Forelimb muscle (tissue), 1 donor: ENCODE data around the gene COLEC12. TPM values are rescaled to one million over a fixed set of nuclear protein-coding genes. Genes with fewer than 3 reads are reported as not detected.
"Not testable (repeated sequence)": the region's sequence is repeated elsewhere in the genome, so short reads cannot be mapped to it uniquely, and the experiment has no call there.

ENCODE experiments used
- DNase-seq: peaks from one replicate; pipeline ENCODE4 v3.0.0-alpha.2; 2013; ENCODE audit warnings: low read depth
- polyA plus RNA-seq: library from polyadenylated mRNA; unstranded; fragments of 120-200 nt; gene quantifications from one replicate; pipeline ENCODE4 v1.2.1, GENCODE V29; 2013; ENCODE audit not compliant: insufficient read length

Gene COLEC12
- polyA plus RNA-seq, 1 donor, result 38.7 TPM

DNA sequence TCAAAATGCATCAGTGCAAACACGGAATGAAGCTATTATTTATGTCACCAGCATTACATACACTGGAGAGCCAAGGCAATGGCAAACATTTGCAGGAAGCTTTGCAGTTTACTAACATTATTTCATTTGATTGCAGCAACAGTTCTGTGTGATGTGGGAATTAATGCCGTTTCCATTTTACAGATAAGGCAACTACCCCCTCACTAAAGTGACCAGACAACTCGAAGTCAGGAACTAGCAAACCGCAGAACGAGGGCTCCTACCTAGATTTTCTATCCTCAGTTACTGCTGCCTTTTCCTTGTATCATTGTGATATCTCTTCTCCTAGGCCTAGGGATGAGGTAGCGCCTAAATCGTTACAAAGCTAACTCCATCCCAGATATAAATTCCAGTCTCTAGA is 85.5 kb downstream of the COLEC12 start:
- DNase-seq, result no peak

DNA sequence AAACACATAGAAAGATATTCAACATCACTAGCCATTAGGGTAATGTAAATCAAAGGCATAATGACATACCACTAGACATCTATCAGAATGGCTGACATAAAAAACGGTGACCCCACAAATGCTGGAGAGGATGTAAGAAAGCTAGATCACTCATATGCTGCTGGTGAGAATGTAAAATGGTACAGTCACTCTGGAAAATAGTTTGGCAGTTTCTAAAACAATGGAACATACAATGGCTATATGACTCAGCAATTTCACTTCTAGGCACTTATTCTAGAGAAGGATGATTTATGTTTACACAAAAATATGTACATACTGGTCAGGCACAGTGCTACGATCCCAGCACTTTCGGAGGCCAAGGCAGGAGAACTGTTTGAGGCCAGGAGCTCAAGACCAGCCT is 87.3 kb downstream of the COLEC12 start:
- DNase-seq, result no peak

DNA sequence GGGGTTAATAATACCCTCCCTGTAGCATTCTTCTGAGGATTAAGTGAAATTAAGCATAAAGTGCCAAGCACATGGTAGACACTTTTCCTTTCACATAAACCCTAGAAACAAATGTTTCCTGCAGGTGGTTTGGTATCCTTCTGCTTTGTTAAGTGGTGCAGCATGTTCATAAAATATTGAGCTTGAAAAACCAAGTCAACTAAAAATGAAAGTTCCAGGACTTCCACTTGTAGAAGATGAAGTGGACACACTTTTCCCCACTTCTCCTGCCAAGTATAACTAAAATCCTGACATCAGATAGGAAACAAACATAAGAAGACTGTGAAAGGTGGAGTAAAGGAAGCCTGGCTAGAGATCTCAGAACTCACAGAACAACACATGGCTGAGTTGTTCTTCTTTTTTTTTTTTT is 90.5 kb downstream of the COLEC12 start:
- DNase-seq, result no peak

DNA sequence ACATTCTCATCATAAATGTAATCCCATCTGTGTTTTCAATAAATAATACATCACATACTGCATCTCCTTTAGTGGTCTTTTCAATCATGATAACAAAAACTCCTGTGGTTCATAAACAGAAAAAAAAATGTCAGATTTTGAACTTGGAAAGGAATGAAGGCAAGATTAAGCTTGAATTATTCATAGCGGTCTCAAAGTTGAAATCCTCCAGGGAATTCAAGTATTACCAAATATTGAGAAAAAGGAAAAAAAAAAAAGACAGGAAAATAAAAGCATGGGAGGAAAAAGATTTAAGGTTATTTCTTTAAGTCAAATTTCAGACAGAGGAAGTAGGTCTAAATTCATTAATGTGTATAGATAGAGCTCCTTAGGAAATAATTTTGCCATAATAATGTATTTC is 92.1 kb downstream of the COLEC12 start:
- no peak for DNase-seq

DNA sequence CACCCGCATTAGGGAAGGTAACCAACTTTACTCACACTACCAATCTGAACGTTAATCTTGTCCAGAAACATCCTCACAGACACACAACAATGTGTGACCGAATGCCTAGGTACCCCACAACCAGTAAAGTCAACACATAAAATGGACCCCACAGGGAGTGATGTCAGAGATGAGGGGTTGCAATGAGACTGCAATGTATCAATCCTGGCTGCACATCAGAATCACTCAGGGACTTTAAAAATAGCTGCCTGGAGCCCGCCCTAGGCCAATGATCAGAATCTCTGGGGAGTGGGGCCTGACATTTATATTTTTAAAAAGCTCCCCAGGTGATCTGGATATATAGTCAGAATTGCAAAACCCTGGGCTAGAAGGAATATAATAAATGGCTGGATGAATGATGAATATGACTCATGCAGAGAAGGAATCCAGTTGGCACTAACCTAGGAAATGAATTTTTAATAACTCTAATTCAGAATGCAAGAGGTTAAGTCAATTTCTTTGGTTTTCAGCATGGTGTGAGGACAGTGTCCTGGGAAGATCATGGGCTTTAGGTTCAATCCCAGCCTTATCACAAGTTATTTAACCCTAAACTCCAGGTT is 92.8 kb downstream of the COLEC12 start:
- DNase-seq, result no peak

DNA sequence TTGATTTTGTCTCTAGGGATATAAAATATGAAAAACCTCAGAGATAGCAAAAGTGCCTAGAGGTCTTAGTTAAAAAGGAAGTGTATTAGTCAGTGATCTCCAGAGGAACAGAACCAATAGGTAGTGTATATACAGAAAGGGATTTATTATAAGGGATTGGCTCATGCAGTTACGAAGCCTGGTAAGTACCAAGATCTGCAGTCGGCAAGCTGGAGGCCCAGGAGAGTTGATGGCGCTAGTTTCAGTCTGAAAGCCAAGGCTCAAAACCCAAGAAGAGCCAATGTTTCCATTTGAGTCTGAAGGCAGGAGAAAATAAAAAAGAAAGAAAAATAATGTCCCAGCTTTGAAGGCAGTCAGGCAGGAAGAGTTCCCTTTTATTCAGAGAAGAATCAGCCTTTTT is 93.3 kb downstream of the COLEC12 start:
- no peak for DNase-seq

DNA sequence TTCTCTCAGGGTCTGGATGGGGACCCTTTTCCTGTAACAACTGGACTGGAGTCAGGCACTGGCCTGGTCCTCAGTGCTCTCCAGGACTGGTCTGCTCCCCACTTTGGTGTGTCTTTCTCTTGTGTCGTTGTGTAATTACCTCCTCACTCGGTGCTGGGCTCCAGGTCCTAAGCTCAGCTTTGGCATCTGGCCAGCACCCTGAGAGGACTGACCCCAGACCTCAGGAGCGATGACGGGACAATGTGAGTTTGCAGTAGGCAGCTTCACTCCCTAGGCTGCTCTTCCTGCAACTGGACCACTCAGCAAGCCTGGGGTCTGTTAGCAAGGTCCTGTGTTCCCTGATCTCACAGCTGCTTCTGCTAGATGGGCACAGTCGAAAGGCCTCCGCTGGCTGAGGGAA is 93.8 kb downstream of the COLEC12 start:
- no peak for DNase-seq

DNA sequence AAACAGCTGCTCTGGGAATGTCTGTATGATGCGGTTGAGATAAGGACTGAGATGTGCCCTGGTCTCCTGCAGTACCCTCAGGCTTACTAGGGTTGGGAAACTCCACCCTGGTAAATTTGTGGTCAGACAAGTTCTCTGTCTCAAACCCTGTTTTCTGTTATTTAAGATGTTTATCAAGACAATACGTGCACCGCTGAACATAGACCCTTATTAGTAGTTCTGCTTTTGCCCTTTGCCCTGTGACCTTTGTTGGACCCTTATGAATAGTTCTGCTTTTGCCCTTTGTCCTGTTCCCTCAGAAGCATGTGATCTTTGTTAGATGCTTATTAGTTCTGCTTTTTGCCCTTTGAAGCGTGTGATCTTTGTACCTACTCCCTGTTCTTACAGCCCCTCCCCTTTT is 95.5 kb downstream of the COLEC12 start:
- DNase-seq, result not testable (repeated sequence)

DNA sequence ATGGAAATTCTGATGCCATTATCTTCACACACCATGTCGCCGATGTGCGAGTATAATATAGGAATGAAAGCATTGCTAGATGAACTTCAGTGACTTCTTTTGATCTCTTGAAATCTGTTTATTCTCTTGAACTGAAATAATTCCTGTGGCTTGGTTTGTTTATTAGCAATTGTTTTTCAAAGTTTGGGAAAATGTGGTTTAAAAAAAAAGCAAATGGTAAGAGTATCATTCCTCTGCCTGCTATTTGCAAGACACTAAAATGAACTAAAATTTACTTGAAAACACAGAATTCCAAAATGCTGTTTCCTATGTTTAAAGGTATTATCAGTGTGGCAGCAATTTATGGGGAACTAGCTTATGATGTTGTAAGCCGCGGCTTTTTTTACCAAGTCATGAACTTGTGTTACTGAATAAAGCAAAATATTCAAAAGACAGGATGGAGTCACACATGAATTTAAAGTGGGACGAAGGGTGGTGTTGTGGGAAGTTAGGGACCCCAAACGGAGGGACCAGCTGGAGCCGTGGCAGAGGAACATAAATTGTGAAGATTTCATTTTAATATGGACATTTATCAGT is 96.4 kb downstream of the COLEC12 start:
- DNase-seq, result no peak

DNA sequence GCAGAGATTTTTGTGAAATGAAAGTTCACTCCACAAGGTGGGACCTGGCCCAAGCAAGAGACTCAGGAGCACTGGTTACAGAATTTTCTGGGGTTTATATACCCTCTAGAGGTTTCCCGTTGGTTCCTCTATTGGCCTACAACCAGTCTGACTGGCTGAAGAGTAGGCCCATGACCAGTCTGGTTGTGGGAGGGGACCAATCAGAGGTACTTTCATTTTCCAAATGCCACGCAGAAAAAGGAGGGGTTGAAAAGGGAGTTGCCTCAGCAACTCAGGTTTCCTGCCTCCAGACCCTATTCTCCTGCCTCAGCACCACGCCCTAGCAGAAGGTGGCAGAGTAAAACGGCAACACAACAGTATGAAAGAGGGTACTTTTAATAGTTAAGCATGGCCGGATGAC is 98.4 kb downstream of the COLEC12 start:
- no peak for DNase-seq

DNA sequence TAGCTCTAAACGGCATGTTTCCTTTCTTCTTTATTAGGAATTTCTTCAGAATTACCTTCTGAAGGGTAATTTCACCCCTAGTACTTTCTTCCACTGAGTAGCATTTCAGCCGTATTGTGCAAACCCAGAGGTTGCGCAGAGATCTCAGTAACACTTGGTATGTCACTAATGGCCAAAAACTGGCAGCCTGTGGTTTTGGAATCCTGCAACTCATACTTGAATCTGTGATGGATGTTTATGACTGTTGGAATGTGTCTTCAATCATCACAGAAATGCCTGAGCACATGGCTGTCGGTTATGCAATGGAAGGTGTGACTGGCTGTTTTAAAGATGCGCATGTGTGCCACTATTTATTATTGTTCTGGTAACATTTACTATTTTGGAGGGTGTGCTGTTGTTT is 100.0 kb downstream of the COLEC12 start:
- DNase-seq, result no peak

DNA sequence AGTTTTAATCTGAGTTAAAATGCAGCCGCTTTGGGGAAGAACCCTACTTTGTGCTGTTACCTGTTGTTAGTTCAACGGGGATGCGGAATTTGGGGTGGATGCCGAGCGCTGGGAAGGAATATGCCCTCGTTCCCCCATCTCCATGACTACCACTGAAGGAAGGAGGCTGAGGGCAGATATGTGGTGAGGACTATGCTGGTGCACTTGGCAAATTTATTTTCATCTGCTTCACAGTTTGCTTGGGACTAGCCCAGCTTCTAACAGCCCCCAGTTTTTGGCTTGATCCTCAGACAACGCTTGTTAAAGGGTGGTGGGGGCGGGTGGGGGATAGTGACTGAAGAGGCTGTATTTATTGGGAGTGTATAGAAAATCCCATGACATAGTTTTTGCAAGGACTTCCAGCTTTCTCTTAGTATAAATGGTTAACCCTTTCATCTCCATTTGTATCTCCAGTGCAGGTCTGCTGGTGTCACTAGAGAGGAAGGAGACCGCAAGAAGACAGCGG is 100.8 kb downstream of the COLEC12 start:
- no peak for DNase-seq

DNA sequence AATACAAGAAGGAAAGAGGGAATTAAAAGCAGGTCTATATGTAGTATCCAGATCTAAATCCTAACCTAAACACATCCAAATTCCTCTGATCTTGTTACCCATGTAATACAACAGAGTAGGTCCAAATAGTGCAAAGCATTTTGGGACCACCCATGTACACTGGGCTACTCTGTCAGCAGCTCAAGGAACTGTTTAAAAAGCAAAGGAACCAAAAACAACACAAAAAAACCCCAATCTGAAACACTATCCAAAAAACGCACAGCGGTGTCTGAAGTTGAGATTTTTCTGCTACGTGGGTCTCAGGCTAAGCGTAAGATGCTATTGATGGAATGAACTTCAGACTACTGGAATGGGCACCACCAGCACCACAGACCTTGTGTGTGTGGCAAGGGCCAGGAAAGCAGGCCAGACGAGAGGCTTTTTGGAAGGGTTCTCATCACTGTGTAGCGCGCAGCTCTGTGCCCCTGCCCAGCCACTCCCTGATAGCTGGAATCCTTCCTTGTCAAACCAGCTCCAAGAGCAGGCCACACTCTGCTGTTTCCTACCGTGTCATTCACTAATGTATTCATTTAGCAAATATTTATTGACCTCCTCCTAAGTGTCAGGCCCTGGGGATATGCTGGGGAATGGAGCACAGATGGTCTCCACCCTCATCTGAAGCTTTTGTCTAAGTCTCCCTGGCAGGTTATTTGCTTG is 101.4 kb downstream of the COLEC12 start:
- no peak for DNase-seq

DNA sequence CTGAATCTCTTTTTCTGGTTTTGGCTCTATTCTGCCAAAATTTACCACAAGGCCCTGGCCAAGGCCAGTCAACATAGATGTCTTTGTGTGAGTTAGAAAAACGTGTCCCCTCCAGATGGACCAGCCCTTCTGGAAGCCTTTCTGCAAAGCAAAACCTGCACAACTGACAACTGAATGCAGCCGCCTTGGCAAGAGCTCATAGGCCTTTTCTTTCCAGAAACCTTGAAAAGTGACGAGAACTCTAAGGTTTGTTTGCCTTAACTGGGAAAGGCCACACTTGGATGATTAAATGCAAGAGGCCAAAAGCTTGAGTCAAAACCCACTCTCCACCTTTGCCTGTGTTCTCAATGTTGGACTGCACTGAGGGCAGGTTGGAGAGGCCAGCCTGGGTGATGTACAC is 103.9 kb downstream of the COLEC12 start:
- DNase-seq, result no peak

DNA sequence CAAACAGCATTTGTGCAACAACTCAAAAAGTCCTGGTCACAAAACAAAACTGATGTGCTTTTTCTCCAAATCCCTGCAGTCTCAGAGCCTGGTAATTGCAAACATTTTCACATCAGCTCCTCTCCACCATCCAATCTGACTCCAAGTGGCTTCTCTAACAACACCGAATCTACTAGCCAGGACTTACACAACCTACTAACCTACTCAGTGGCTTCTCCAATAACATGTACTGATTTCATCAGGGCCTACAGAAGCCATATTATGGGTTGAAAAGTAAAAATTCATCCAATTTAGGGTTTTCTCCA is 104.3 kb downstream of the COLEC12 start:
- DNase-seq, result no peak

DNA sequence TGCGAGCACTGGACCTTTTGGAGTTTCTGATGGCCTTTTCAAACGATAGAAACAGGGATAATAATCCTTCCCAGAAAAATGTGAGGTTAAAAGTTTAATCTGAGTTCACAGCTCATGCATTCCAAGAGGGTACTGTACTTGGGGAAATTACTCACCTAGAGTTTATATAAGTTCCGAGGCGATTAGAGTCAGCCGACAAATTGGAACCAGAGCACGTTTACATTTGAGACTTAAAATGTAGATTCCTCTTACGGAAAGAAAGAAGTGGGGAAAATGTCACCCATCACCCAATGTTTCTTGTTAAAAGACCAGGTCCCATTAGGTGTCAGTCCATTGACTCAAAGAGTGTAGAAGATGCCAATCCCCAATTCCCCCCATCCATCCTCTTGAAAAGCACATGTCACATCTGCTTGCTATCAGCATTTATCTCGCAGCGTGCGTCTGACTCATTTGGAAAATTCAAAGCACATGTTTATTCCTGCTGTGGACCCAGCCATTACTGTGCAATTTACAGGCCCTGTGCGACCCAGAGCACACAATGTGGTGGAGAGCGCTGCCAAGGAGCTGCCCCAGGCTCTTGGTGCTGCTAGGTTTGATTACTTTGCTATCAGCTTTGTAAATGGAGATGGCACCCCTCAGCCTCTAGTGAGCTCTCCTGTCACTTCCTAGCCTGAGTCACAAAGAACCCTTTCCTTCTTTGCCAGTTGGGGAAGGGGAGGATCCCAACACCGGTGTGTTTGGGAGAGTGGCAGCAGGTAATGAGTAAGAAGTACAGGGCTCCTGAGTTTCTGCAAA is 104.8 kb downstream of the COLEC12 start:
- DNase-seq, result no peak

DNA sequence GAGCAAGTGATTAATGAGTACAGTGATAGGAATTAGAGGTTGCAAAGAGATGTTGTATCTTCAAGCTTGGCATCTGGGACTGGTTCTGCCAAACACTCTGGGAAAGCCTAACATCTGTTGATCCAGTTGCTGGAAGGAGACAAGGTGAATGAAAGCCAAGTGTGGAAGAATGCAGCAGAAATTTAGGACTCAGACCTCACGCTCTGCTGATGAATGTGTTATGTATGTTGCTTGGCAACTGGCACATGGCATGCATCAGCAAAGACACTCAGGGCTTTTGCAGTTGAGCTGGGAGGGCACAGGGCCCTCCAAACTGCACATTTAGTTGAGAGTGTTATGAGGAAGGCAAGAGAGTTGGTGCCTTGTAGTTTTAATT is 105.5 kb downstream of the COLEC12 start:
- DNase-seq, result no peak

DNA sequence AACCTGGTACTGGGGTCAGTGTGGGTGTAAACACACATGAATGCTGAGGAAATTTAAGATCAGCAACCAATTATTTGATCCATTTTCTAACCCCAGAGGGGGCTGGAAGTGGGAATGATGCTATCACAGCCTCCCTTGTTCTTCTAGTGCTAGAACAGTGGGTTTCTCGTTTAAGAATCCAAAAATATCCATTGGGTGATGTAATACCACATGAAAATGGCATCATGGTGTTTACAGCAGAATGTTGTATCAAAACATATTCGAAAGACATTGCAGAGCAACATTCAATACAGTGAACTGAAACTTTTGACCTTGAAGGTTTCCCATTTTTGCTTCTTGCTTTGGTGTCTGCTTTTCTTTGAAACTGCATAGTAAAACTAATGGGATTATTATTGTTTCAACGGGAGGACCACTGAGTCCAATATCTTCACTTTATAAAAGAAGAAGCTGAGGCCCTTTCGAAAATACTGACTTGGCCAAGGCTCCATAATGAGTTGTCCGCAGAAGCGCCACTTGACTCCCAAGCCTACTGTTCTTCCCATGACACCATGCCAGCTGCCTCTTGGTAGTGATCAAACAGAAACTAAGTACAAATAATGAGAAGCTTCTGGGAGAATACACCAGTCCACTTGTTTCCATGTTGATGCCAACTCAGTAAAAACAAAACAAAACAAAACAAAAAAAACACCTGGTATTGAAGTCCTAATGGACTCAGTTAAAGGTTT is 106.1 kb downstream of the COLEC12 start:
- DNase-seq, result no peak

DNA sequence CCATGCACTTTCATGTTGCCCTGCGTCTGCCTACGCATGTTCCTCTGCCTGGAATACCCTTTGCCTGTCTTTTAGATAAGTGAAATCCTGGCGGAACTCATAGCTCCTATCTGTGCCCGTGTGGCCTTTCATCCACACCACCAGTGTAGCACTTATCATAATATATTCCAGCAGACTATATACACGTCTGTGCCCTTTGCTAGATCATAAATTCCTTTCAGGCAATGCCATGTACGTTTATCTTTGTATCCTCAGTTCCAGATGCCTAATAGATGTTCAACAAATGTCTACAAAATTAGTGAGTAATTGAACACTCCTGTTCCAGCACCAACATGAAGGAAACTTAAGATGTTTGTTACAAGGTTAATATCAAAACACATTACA is 106.9 kb downstream of the COLEC12 start:
- DNase-seq, result no peak

DNA sequence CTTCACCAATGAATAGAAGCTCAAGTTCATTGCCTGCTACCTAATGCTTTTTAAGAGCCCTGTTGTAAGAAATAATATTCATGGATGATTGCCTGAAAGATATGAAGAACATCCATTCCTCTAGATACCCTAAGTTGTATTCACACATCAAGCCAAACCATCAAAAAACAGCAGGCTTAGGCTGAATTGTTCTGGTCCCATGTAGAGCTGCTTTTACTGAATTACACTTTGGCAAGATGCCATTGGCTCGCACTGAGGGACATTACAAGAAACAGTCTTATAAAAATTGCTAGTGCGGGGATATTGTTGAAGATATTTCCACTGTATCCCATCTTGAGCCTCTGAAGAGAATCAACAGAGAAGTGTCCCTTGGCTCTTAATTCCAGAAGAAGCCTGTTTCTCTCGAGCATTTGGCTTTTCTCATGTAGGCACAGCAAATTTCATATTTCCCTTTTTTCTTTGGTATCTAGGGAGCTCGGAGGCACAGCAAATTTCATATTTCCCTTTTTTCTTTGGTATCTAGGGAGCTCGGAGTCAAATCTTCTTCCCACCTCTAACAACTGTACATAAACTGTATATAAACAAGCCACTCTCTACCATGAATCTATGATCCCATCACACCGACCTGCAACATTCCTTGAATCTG is 107.5 kb downstream of the COLEC12 start:
- DNase-seq, result no peak

DNA sequence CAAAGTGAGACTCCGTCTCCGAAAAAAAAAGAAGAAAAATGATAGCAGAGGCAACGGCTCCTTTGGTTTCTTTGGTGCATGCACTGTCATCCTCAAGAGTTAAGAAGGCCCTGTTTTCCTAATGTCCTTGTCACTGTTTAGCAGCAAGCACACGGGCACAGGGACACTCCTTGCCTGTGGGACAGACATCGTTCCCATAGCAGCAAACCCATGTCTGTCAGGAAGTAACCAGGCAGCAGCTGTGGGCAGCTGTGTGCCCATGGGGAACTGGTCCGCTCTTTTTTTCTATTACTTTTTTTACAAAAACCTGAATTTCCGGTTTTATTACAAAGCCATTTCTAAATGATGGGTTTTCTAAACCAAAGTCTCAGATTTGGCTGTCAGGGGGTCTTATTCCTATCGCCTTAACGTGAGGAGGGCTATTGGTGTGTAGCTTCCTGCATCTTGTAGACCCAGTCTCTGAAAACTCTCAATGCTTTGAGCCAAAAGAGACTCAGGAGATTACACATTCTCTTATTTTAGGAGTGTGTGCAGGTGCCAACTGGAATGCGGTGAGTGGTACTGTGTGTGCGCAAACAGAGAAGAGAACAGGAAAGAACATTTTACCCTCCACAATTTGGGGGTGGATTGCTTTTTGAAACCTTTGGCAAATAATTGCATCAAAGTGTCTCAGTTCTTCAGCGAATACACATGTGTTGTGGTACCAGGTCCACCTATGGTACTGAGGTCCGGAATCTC is 109.6 kb downstream of the COLEC12 start:
- no peak for DNase-seq
